Gastrocnemius medialis (tissue), 4 donors: ENCODE data around the gene VOPP1. TPM values are rescaled to one million over a fixed set of nuclear protein-coding genes. Genes with fewer than 3 reads are reported as not detected.

Experiments
- ATAC-seq, 2 donors: fragments of 150-250 bp; one replicate each; pipeline ENCODE4 v1.9.1; 2016
- DNase-seq, 2 donors: peaks; one replicate each; pipeline ENCODE4 v3.0.0-alpha.2; 2019
- H3K27ac ChIP-seq, 4 donors: fragments of 200-600 bp; sonication (generic); 1 replicate in 1 of 4; 2 replicates in 3 of 4; pipeline ENCODE4 v1.5.1; 2016 to 2018; ENCODE audit warnings: mild to moderate bottlenecking in 2 of 4, moderate library complexity in 1 of 4
- H3K27me3 ChIP-seq, 3 donors: fragments of 200-600 bp; sonication (generic) in 2 of 3; 1 replicate in 1 of 3; 2 replicates in 2 of 3; pipeline versions ENCODE4 v1.5.1 to v1.6.0; 2016 to 2019; ENCODE audit warnings: mild to moderate bottlenecking in 1 of 3, moderate library complexity in 1 of 3
- H3K36me3 ChIP-seq, 2 donors: fragments of 200-600 bp; sonication (generic) in 1 of 2; one replicate each; pipeline ENCODE4 v1.5.1; 2017 to 2018
- H3K4me1 ChIP-seq, 2 donors: fragments of 200-600 bp; sonication (generic) in 1 of 2; one replicate each; pipeline ENCODE4 v1.5.1; 2016 to 2017; ENCODE audit warnings: mild to moderate bottlenecking in 2 of 2
- H3K4me3 ChIP-seq, 4 donors: fragments of 200-600 bp; sonication (generic) in 3 of 4; 1 replicate in 1 of 4; 2 replicates in 3 of 4; pipeline ENCODE4 v1.5.1; 2016 to 2019; ENCODE audit warnings: mild to moderate bottlenecking in 2 of 4
- H3K9me3 ChIP-seq, 3 donors: fragments of 200-600 bp; sonication (generic) in 2 of 3; 1 replicate in 1 of 3; 2 replicates in 2 of 3; pipeline ENCODE4 v1.5.1; 2016 to 2019
- CTCF ChIP-seq, 5 experiments: fragments of 450-650 bp in 3 of 5; fragments of 200-600 bp in 2 of 5; sonication (generic) in 2 of 5; IDR thresholded peaks in 4 of 5; conservative IDR thresholded peaks in 1 of 5; 1 replicate in 4 of 5; 2 replicates in 1 of 5; pipeline ENCODE4 v1.5.1; 2016 to 2019; ENCODE audit warnings: antibody characterized with exemption in 5 of 5, mild to moderate bottlenecking in 3 of 5, moderate library complexity in 3 of 5
- POLR2A ChIP-seq, 2 donors: fragments of 450-650 bp; IDR thresholded peaks; one replicate each; pipeline ENCODE4 v1.6.1; 2017; ENCODE audit warnings: antibody characterized with exemption in 2 of 2, mild to moderate bottlenecking in 2 of 2, moderate library complexity in 2 of 2
- in situ Hi-C, 4 donors: fragments of 200-750 bp; cut with MboI; loops; one replicate each; pipeline versions ENCODE4 v1.15.0 to v1.8.0; 2017; ENCODE audit warnings: low sequenced_read_pairs in 4 of 4
- intact Hi-C: fragments of 100-400 bp; cut with DNase I; formaldehyde crosslinking; loops from one replicate; pipeline ENCODE4 v1.15.1; 2023; ENCODE audit warnings: low total_unique reads
- total RNA-seq, 4 donors: library from RNA; depleted of rRNA; stranded (reverse); fragments of >200 nt; gene quantifications; one replicate each; pipeline versions ENCODE4 v1.1.0 to v1.2.3, GENCODE V29; 2016

VOPP1 gene
- total RNA-seq, 4 donors from 2014 or later = 17.3 to 27.9 (median 26.5) TPM

- ATAC-seq = peak; percentile 52 to 78
- Histone ChIP-seq H3K4me1 (peaks cover 58 to 68% of the 10 kb centered on the region in 2 donors), H3K27me3 (no peaks in the 10 kb centered on the region), H3K36me3 (no peaks in the 10 kb centered on the region), H3K9me3 (no peaks in the 10 kb centered on the region), H3K4me3 (no peak overlapping the region), H3K27ac (peak overlapping the region in 3 of 4 donors; percentile 40 to 73 (median 65))
- intact Hi-C loops = no loop called here
- in situ Hi-C loops = no loop called here
- DNase-seq = peak; percentile 50 to 68
- peak in 4 of 5 experiments; percentile 17 to 38 (median 31) for TF ChIP-seq CTCF (IDR thresholded peaks at IDR 0.05 in 4 of 5, conservative IDR thresholded peaks at IDR 0.05 in 1 of 5)
- TF ChIP-seq POLR2A (IDR thresholded peaks at IDR 0.05) = no peak
Observed at GRCh38 chr7:55524558-55525310, 47.6 kb downstream of the VOPP1 start.

DNA sequence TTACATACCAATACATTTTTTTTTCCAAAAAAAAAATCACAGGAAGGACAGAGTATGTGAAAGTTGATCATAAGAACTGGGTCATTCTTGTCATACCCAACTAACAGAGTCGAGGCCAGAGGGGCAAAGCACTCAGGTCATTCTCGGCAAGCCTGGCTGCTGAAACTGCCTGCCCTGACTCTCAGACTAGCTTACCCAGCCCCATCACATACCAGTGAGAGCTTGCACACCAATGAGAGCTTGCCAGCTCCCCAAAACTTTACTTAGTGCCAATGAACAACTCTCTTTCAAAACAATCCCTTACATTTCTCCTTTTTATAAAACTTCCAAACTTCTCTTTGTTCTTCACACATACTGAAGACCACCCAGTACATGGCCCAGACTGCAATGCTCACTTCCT, 48.9 kb downstream of the VOPP1 start:
- no peak for DNase-seq
- H3K4me1 ChIP-seq = peaks cover 58 to 68% of the 10 kb centered on the region in 2 donors
- in situ Hi-C loops = no loop called here
- ATAC-seq = no peak
- intact Hi-C loops = loop anchor here (2.0 kb wide), 2 partner anchors 51 to 75 kb away; no protein-coding TSS in a partner anchor
- H3K36me3 ChIP-seq = no peaks in the 10 kb centered on the region
- H3K4me3 ChIP-seq = no peak overlapping the region
- H3K27ac ChIP-seq = peak overlapping the region in 3 of 4 donors; percentile 39 to 65 (median 45)
- no peaks in the 10 kb centered on the region for H3K27me3 ChIP-seq
- no peak for TF ChIP-seq POLR2A (IDR thresholded peaks at IDR 0.05)
- TF ChIP-seq CTCF (IDR thresholded peaks at IDR 0.05 in 4 of 5, conservative IDR thresholded peaks at IDR 0.05 in 1 of 5) = no peak
- H3K9me3 ChIP-seq = no peaks in the 10 kb centered on the region

DNA sequence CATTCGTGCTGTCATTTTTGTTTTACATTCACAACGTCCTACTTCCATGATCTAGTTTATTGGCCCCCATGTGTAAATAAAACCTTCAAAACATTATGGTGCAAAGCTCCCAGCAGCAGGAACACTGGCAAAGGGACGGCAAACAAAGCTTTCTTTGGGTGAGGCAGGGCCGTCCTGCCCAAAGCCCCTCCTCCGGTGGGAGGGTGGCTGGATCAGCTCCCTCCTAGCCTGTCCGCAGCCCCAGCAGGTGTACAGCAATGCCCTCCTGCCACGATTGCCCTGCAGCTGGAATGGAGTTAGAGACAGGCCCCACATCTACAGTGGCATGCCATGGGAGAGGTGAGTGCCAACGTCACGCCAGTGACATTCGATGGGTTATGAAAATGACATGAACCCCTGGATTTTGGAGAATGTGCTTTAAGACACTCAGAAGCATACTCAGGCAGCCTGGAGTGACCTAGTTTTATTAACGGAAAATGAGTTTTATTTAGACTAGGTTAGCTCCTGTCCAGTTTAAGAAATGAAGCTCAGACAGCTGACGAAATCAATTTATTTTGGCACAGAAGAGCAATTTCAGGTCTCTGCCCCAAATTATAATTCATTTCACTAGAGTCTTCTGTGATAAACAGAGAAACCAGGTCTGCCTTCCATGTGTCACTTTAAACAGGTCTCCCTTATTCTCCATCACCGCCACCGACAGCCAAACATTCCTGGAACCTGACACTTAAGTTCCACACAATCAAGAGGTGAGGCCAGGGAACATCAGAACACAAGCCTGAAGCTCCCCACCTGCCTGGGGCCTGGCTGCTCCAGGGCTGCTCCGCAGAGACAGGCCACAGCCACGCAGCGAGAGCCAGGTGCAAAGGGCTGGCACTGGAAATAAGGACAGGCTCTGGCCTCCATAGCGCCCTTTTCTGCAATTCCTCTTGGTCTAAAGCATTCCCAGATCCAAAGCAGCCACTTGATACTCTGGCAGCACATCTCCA, 50.1 kb downstream of the VOPP1 start:
- intact Hi-C loops (loop anchor here (2.0 kb wide), 2 partner anchors 53 to 77 kb away; no protein-coding TSS in a partner anchor), in situ Hi-C loops (no loop called here)
- H3K4me3 ChIP-seq = no peak overlapping the region
- H3K27me3 ChIP-seq = no peaks in the 10 kb centered on the region
- peak overlapping the region; percentile 39 to 65 (median 42) for H3K27ac ChIP-seq
- ATAC-seq (peak; percentile 3 to 51), DNase-seq (peak in 1 of 2 donors; percentile 62)
- no peaks in the 10 kb centered on the region for H3K9me3 ChIP-seq
- TF ChIP-seq CTCF (IDR thresholded peaks at IDR 0.05 in 4 of 5, conservative IDR thresholded peaks at IDR 0.05 in 1 of 5) (no peak), POLR2A (IDR thresholded peaks at IDR 0.05) (no peak)
- H3K4me1 ChIP-seq = peaks cover 58 to 66% of the 10 kb centered on the region in 2 donors
- H3K36me3 ChIP-seq = no peaks in the 10 kb centered on the region

DNA sequence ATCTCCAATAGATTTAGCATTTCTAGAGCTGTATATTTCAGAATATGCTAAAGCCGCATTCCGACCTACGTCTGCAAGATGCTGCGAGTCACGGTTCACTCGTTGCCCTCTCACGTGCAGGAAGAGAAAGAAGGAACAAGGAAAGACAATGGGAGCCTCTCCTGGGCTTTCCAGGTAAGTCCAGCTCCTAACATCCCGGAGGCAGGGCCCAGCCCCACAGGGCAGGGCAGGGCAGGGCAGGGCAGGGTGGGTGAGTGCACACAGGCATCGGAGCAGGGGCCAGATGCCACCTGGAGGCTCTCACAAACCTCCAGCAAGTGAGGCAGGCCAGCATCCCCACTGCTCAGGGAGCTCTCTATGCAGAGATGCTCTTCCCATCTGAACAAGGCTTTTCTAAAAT, 50.8 kb downstream of the VOPP1 start:
- no peaks in the 10 kb centered on the region for H3K36me3 ChIP-seq
- ATAC-seq = no peak
- in situ Hi-C loops = no loop called here
- DNase-seq = no peak
- intact Hi-C loops = no loop called here
- no peaks in the 10 kb centered on the region for H3K9me3 ChIP-seq
- TF ChIP-seq CTCF (IDR thresholded peaks at IDR 0.05 in 4 of 5, conservative IDR thresholded peaks at IDR 0.05 in 1 of 5) = no peak
- TF ChIP-seq POLR2A (IDR thresholded peaks at IDR 0.05) = no peak
- H3K4me1 ChIP-seq = peaks cover 56 to 63% of the 10 kb centered on the region in 2 donors
- H3K27me3 ChIP-seq = no peaks in the 10 kb centered on the region
- H3K4me3 ChIP-seq = no peak overlapping the region
- peak overlapping the region; percentile 26 to 65 (median 39) for H3K27ac ChIP-seq
